GM12872 (cell line): ENCODE results near the gene CHSY3.

Experiments
- TF ChIP-seq, protein P1 (sequence below): IDR thresholded peaks from 3 replicates; pipeline ENCODE4 v1.5.1; 2011; ENCODE audit warnings: low read depth, mild to moderate bottlenecking, low read length, moderate library complexity; ENCODE audit not compliant: insufficient read depth

Gene CHSY3

DNA sequence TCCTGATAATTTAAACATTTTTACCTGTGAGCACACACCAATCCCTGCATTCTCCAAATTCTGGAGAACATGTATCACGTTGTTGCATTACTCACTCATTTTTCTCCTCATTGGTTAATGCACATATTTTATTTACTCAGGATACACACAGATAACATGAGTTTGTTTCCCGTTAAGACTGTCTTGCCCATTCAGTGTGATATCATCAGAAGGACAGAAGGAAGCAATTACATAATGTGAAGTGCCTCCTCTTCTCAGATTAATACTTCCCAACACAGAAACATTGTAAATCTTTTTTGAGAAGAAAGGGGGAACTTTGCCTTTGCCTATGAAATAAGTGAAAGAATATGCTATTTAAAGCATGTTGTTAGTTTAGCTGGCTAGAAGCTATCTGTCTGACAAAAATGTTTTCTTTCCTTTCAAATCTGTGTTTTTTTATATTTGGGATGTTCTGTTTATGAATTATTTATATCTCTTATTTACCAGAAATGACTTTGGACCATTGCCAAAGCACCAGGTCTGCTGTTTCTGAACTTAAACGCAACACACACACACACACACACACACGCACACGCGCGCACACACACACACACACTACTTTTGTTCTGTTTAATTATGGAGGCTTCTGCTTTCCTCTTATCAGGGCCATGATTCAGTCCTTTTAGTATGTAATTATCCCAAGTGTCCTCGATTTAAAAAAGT lies 186.5 kb downstream of the CHSY3 start:
- TF ChIP-seq, protein P1, sequence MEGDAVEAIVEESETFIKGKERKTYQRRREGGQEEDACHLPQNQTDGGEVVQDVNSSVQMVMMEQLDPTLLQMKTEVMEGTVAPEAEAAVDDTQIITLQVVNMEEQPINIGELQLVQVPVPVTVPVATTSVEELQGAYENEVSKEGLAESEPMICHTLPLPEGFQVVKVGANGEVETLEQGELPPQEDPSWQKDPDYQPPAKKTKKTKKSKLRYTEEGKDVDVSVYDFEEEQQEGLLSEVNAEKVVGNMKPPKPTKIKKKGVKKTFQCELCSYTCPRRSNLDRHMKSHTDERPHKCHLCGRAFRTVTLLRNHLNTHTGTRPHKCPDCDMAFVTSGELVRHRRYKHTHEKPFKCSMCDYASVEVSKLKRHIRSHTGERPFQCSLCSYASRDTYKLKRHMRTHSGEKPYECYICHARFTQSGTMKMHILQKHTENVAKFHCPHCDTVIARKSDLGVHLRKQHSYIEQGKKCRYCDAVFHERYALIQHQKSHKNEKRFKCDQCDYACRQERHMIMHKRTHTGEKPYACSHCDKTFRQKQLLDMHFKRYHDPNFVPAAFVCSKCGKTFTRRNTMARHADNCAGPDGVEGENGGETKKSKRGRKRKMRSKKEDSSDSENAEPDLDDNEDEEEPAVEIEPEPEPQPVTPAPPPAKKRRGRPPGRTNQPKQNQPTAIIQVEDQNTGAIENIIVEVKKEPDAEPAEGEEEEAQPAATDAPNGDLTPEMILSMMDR = no peak

DNA sequence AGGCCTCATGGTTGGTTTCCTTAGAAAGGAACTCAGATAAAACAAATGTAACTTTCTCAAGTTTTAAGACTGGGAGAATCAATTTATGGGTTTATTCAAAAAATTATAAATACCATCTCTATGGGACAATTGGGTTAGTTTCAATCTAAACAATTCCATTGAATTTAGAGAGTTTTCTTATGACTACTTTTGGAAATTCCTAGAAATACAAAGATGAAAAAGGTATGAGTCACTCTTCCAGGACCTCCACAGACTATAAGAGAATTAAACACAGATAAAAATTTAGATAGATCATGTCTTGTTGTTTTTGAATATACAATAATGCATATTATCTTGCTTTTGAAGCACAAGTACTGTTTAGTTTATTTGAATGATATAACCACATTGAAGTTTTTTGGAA lies 188.7 kb downstream of the CHSY3 start:
- TF ChIP-seq, protein P1 = no peak

DNA sequence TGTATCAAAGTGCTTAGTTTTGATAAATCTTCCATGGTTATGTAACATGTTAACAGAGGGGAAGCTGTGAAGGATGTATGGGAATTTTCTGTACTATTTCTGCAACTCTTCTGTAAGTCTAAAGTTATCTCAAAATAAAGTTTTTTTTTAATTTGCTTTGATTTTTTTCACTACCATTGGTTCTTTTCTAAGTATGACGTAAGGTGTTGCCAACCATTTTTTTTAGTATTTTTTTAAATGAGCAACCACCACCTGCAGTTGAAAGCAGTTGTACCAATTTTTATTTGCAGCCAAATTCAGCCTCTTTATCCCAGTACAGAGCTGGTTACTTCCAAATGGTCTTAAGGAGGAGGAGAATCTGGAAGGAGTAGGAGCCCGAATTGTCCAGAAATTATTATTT lies 192.2 kb downstream of the CHSY3 start:
- TF ChIP-seq, protein P1 = no peak

DNA sequence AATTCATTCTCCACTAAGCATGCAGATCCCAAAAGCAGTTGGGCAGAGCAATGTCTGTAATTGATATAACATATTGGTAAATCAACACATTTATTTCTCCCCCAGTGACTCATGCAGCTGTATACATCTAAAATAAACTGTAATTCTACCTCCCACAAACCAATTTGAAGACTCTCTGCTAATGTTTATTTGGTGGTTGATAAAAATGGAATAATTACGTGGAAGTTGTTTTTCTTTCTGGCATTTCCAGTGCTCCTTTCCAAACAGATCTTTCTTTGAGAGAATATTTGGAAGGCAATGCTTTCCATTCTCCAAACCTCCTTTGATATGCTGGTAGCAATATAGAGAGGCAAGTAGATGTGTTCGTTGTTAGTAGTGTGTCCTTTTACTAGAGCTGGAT lies 194.7 kb downstream of the CHSY3 start:
- TF ChIP-seq, protein P1 = no peak

DNA sequence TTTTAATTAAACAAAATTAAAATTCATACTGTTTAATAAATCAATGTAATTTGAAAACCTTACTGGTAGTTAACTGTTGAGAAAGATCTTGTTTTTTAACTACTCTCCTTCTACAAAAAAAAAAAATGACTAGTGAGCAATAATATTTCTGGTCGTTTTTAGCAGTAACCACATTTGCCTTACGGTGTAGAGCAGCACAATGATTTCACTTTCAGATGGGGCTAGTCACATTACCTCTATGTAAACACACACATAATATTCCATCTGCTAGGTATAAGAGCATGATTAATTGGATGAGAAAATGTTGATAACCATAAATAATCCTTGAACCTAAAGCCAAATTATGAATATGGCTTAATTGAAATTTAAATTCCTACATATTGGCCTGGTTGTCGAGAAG lies 198.1 kb downstream of the CHSY3 start:
- TF ChIP-seq, protein P1 = no peak

DNA sequence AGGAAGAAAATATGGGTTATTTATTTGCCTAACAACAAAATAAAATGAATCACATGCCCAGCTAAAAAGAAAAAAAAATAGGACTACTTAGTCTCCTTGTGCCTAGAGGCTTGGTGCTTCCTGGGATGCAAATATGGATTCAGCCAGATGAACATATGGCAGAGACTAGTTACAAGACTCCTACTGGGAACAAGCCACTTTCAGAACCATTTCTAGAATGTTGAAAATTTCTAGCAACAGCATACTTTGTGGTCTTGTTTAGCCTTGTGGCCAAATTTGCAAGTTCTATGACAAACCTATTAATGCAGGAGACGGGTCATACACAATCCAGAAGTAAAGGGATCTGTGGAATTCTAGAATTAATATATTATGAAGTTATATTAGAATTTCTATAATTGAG lies 198.7 kb downstream of the CHSY3 start:
- TF ChIP-seq, protein P1 = no peak

DNA sequence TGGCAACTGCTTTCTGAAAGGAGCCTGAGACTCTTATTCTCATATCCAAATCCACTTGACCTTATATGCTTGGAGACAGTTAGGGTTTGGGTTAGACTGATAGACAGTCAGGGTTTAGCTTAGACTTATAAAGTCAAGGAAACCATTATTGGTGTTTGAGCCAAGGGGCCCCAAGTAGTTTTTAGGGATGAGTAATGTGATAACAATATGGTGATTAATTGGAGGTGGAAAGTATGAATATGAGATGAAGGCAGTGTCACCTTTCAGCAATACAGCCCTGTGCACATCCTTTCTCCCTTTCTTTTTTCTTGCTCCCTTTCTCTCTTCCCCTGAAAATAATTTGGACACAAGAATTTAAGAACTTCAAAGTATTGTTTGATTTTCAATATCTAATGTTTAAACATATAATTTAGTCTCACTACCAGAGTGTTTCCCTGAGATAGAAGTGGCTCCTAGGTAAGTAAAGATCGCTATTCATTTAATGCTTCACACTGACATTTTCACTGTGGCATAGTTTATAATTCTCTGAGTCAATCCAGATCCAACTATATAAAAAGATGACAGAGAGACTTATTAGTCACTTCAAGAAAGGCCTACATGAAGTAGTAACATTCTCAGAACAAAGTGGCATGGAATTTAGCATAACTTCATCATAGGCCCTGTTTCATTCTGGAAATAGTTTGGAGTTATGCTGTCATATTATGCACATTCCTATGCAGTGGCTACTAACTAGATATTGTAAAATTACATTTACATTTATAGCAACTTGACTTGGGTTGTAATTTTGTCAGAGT lies 200.8 kb downstream of the CHSY3 start:
- TF ChIP-seq, protein P1 = no peak
